Suprapubic skin (tissue), 4 donors: ENCODE results near the gene TGM1. TPM values are rescaled to one million over a fixed set of nuclear protein-coding genes. Genes with fewer than 3 reads are reported as not detected.

ENCODE experiments used
- DNase-seq, 2 donors: peaks; one replicate each; pipeline ENCODE4 v3.0.0-alpha.2; 2019; ENCODE audit warnings: low spot score in 2 of 2
- H3K27ac ChIP-seq: fragments of 200-600 bp; sonication (generic); one replicate; pipeline ENCODE4 v1.5.1; 2019
- H3K27me3 ChIP-seq: fragments of 200-600 bp; sonication (generic); one replicate; pipeline ENCODE4 v1.5.1; 2019
- H3K36me3 ChIP-seq: fragments of 200-600 bp; sonication (generic); one replicate; pipeline ENCODE4 v1.5.1; 2019
- H3K4me1 ChIP-seq: fragments of 200-600 bp; sonication (generic); one replicate; pipeline ENCODE4 v1.5.1; 2019
- H3K4me3 ChIP-seq: fragments of 200-600 bp; sonication (generic); one replicate; pipeline ENCODE4 v1.5.1; 2019; ENCODE audit warnings: mild to moderate bottlenecking
- H3K9me3 ChIP-seq: fragments of 200-600 bp; sonication (generic); one replicate; pipeline ENCODE4 v1.5.1; 2019
- EP300 ChIP-seq: sonication (generic); formaldehyde crosslinking; IDR thresholded peaks from one replicate; pipeline ENCODE4 v1.6.1; 2017; ENCODE audit warnings: antibody characterized with exemption
- POLR2A ChIP-seq, 2 donors: fragments of 450-650 bp; IDR thresholded peaks; one replicate each; pipeline ENCODE4 v1.6.1; 2017; ENCODE audit warnings: antibody characterized with exemption in 2 of 2, mild to moderate bottlenecking in 2 of 2, moderate library complexity in 2 of 2
- POLR2AphosphoS5 ChIP-seq, 3 donors: sonication (generic); formaldehyde crosslinking; IDR thresholded peaks; one replicate each; pipeline ENCODE4 v1.6.1; 2017; ENCODE audit warnings: antibody characterized with exemption in 3 of 3
- WGBS: methylation state at CpG from one replicate; pipeline ENCODE4 v1.1.5; 2018; 5-methylcytosine and 5-hydroxymethylcytosine counted together
- total RNA-seq, 4 donors: library from RNA; depleted of rRNA; stranded (reverse); fragments of >200 nt; gene quantifications; one replicate each; pipeline ENCODE4 v1.1.0, GENCODE V29; 2016
- TF ChIP-seq, protein P1 (sequence below), 2 donors: fragments of 200-600 bp in 1 of 2; fragments of 450-650 bp in 1 of 2; sonication (generic) in 1 of 2; IDR thresholded peaks; one replicate each; pipeline ENCODE4 v1.5.1; 2016 to 2019; ENCODE audit warnings: antibody characterized with exemption in 2 of 2, mild to moderate bottlenecking in 1 of 2, moderate library complexity in 1 of 2

The TGM1 gene
- total RNA-seq, 4 donors from 2014 or later, result 127 to 144 (median 130) TPM

DNA sequence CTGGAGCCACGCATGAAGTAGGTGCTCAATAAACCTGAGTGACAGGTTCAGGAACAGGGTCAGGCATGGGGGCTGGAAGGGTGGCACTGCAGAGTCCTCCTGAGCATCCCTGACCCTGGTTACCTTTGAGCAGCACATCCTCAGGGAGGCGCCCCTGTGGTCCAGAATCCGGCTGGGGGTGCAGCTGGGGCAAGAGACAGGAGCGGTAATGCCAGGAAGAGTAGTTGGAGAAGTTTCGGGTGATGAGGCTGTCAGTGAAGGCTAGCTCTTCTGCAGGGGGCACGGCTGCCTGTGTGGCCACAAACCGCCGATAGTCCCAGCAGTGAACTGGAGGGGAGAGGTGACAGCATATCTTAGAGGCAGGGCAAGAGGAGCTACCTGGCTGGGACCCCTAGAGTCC is 6.4 kb upstream of the TGM1 start:
- Histone ChIP-seq H3K4me1 (peaks cover 41% of the 10 kb centered on the region), H3K4me3 (no peak overlapping the region), H3K36me3 (peaks cover 46% of the 10 kb centered on the region), H3K27ac (no peak overlapping the region), H3K9me3 (no peaks in the 10 kb centered on the region), H3K27me3 (no peaks in the 10 kb centered on the region)
- TF ChIP-seq POLR2AphosphoS5 (IDR thresholded peaks at IDR 0.05) (no peak), POLR2A (IDR thresholded peaks at IDR 0.05) (no peak), EP300 (no peak)
- TF ChIP-seq, protein P1, sequence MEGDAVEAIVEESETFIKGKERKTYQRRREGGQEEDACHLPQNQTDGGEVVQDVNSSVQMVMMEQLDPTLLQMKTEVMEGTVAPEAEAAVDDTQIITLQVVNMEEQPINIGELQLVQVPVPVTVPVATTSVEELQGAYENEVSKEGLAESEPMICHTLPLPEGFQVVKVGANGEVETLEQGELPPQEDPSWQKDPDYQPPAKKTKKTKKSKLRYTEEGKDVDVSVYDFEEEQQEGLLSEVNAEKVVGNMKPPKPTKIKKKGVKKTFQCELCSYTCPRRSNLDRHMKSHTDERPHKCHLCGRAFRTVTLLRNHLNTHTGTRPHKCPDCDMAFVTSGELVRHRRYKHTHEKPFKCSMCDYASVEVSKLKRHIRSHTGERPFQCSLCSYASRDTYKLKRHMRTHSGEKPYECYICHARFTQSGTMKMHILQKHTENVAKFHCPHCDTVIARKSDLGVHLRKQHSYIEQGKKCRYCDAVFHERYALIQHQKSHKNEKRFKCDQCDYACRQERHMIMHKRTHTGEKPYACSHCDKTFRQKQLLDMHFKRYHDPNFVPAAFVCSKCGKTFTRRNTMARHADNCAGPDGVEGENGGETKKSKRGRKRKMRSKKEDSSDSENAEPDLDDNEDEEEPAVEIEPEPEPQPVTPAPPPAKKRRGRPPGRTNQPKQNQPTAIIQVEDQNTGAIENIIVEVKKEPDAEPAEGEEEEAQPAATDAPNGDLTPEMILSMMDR (IDR thresholded peaks at IDR 0.05), result no peak
- no peak for DNase-seq
- 95% methylated on average over 8 of the region's 8 CpGs for WGBS

DNA sequence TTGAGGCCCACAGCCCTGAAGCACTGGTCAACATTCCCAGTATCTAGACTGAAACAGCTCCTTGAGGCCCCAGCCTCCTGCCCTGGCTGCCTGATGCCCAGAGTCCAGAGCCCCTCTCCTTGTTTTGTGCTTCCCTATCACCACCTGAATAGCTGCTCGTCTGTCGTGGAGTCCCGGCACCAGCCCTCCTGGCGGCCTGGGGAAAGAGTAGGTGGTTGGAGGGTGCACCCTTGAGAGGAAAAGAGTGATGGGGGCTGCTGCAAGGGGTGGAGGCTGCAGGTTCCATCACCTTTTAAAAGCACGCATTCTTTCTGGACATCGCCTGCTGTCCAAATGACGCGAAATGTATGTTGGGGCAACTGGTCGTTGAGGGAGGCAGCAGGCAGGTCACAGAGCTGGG is 5.2 kb upstream of the TGM1 start:
- Histone ChIP-seq H3K9me3 (no peaks in the 10 kb centered on the region), H3K27me3 (no peaks in the 10 kb centered on the region), H3K36me3 (peaks cover 46% of the 10 kb centered on the region), H3K27ac (no peak overlapping the region), H3K4me3 (no peak overlapping the region), H3K4me1 (peaks cover 42% of the 10 kb centered on the region)
- no peak for DNase-seq
- TF ChIP-seq POLR2A (IDR thresholded peaks at IDR 0.05) (no peak), POLR2AphosphoS5 (IDR thresholded peaks at IDR 0.05) (no peak), EP300 (no peak)
- TF ChIP-seq, protein P1 (IDR thresholded peaks at IDR 0.05), result no peak
- WGBS, result 91% methylated on average over 9 of the region's 9 CpGs

DNA sequence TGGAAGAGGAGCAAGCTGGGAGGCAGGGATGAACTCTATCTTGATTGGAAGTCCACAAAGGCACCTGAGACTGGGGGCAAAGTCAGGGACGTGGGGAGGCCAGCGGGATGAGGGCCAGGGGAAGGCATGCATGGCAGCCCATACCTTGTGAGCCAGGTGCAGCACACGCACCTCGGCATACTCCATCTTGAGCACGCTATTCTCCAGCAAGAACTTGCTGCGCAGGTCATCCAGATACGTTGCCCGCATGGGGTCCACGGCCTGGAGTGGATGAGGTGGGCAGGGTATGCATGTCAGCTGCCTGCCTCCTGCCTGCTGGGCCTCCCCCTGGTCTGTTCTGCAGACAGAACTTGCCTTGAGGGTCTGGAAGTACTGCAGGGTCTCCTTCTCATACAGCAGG is 4.5 kb upstream of the TGM1 start:
- TF ChIP-seq POLR2A (IDR thresholded peaks at IDR 0.05) (no peak), EP300 (no peak), POLR2AphosphoS5 (IDR thresholded peaks at IDR 0.05) (no peak)
- TF ChIP-seq, protein P1 (IDR thresholded peaks at IDR 0.05), result no peak
- Histone ChIP-seq H3K27ac (no peak overlapping the region), H3K4me3 (no peak overlapping the region), H3K27me3 (no peaks in the 10 kb centered on the region), H3K4me1 (peaks cover 35% of the 10 kb centered on the region), H3K36me3 (peaks cover 46% of the 10 kb centered on the region), H3K9me3 (no peaks in the 10 kb centered on the region)
- 89% methylated on average over 9 of the region's 9 CpGs for WGBS
- no peak for DNase-seq

DNA sequence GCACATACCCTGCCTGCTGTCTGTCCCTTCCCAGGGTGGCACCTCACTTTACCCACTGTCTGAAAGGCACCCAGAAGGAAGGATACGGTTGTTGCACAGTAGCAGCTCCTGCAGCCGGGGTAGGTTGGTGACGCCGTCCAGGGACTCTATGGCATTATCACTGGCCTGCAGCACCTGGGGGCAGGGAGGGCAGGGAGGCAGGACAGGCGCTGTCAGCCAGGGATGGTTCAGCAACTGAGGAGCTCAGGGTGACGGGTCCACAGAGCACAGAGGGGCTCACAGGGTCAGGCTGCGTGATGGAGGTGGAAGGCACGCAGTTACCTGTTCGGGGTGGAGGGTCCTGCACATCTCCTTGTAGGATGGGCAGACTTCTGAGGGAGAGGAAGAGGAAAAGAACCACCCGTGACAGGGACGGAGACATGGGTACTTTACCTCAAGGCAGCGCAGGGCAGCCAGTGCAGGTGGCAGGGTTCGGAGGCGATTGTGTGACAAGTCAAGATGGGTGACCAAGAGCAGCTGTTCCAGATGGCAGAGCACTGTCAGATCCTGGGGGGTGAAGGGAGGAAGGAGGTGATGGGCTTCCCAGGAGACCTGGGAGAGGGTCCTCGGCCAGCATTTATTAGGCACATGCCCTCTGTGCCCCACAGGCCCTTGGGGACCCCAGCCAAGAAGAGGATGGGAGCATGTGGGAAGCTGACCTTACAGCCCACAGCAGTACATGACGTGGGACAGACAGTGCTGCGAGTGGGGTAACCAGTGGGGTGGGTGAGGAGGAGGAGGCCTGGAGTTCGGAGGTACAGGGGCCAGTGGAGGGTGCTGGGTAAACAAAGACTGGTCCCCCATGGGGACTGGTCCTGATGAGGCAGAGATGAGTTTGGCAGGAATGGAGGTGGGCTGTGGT is 3.6 kb upstream of the TGM1 start:
- H3K36me3 ChIP-seq, result peaks cover 46% of the 10 kb centered on the region
- TF ChIP-seq, protein P1 (IDR thresholded peaks at IDR 0.05), result no peak
- TF ChIP-seq POLR2AphosphoS5 (IDR thresholded peaks at IDR 0.05) (no peak), EP300 (no peak), POLR2A (IDR thresholded peaks at IDR 0.05) (no peak)
- no peak overlapping the region for H3K27ac ChIP-seq
- H3K4me3 ChIP-seq, result no peak overlapping the region
- no peaks in the 10 kb centered on the region for H3K9me3 ChIP-seq
- 88% methylated on average over 16 of the region's 18 CpGs for WGBS
- peaks cover 26% of the 10 kb centered on the region for H3K4me1 ChIP-seq
- no peak for DNase-seq
- H3K27me3 ChIP-seq, result no peaks in the 10 kb centered on the region

DNA sequence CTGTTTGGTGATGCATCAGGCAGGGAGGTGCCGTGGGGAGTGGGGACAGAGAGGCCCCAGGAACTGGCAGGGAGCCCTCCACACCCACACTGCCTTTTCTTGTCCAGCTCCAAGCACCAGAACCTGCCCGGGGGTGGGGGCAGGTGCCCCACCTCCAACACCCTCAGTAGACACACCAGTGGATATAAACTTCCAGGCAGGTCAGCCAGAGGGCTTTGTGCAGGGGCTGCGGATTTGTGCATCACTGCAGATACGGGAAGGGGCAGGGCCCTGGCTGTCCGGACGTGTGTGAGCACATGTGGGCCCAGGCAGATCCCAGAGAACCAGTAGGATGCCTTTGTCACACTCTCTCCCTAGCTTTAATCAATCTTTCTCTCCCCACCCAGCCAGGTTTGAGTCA is 1.3 kb upstream of the TGM1 start:
- Histone ChIP-seq H3K27me3 (no peaks in the 10 kb centered on the region), H3K9me3 (no peaks in the 10 kb centered on the region), H3K4me3 (no peak overlapping the region), H3K36me3 (peaks cover 42% of the 10 kb centered on the region), H3K4me1 (peaks cover 27% of the 10 kb centered on the region), H3K27ac (peak overlapping the region; percentile 43)
- peak in 1 of 2 donors; percentile 66 for DNase-seq
- TF ChIP-seq EP300 (no peak), POLR2A (IDR thresholded peaks at IDR 0.05) (no peak), POLR2AphosphoS5 (IDR thresholded peaks at IDR 0.05) (no peak)
- TF ChIP-seq, protein P1 (IDR thresholded peaks at IDR 0.05), result no peak
- 41% methylated on average over 4 of the region's 6 CpGs for WGBS
